HG02970 (cell line): ENCODE results near the gene NGF.

ENCODE experiments used
- ATAC-seq: cut with Tn5 transposase; IDR thresholded peaks from one replicate; pipeline ENCODE4 v1.9.1; 2021; ENCODE audit warnings: mild to moderate bottlenecking, moderate library complexity, moderate number of reproducible peaks; ENCODE audit not compliant: unreplicated experiment, low FRiP score

NGF gene

DNA sequence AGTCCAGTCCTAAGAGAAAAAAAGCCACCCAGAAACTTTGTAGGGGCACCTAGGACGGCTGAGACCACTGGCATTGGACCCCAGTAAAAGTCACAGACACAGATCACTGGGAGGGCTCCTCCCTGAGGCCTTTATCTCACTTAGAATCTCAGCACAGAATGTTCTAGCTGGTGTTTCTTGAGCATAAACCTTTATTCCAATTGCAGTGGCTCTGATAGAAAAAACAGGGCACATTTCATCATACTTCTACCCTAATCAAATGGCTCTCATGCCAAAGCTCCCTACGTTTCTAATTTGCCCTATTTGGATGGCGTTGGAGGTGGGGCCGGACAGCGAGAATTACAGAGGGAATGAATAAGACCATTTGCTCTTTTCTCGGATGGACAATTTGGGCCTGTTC lies 53.8 kb downstream of the NGF start:
- no peak for ATAC-seq

DNA sequence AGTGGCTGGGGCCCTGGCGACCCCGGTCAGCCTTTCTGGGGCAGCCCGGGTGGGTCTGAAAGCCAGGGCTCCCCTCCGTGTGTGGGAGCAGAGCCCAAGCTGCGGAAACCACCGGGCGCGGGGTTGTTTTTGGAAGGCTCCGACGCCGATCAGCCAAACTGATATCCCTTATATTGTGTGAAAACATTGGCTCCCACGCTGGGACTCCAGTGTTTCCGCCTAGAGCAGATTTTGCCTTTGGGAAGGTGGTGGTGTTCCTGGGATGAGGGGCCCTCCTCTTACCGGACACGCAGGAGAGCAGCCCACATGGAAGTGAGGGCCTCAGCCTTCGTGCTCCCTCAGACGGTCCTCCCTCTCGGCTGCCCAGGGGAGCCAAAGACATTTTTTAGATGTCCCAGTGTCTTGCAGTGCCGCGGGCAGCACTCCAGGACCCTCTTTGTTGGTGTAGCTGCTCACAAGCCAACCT lies 54.3 kb downstream of the NGF start:
- ATAC-seq = no peak

DNA sequence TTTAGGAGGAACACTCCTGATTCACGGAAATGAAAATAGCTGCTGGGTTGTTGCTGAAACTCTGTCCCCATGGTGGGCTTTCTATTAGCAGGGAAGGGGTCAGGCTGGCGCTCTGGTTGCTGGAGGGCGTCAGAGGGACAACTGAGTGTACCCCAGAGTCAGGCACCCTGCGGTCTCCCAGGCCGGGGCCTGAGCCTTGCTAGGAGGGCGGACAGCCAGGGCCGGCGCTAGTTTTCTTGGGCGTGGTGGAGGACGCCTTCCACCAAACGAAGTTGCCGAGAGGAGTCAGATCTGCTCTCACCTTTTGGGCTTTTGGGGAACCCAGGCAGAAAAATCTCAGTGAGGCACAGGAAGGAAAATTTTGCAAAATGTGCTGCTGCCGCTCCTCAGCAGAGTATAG lies 54.8 kb downstream of the NGF start:
- ATAC-seq = no peak

DNA sequence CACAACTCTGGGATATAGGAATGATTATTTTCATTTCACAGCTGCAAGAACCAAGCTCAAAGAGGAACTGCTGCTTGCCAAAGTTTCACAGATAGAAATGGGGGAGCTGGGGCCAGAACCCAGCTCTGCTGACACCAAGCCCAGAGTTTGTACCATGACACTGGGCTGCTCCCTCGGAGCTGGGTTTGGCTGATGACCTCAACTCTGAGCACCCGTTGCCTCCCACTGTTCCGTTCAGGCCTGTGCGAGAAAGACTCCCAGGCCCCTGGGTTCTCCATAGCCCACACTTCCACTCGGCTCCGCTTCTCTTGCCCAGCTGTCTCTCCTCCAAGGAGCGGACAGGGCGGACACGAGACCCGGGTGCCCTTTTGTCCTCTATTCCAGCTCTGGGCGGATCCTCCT lies 55.2 kb downstream of the NGF start:
- no peak for ATAC-seq

DNA sequence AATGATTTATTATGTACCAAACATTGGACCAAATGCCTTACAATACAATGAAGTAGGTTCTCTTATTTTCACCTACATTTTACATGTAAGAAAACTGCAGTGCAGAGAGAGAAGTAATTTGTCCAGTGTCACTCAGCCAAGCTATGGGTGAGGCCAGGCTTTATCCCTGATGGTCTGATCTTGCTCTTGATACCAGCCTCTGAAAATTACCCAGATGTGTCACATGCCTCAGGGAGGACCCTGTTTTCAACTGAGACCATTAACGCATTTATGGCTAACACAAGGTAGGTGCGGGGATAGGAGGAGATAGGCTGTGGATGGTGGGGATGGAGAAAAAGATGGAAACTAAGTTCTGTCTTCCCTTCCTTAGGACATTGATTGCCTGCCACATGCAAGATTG lies 56.9 kb downstream of the NGF start:
- no peak for ATAC-seq

DNA sequence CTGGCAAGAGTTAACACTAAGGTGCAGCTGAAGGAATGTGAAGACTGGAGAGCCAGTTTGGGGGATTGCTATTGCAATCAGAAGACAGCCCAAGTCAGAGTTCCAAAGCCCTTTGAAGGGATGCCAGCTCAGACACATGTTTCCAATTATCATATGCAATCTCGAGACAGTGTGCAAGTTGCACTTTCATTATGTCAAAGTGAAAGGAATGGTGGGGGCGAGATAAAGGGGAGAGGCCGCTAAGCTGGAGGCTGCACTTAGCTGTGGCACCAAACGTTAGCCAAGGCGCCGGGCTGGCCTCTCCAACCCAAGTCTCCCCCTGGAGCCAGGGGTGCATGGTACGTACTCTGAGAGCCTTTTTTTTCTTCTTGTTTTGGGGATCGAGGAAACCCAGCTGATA lies 58.0 kb downstream of the NGF start:
- no peak for ATAC-seq

DNA sequence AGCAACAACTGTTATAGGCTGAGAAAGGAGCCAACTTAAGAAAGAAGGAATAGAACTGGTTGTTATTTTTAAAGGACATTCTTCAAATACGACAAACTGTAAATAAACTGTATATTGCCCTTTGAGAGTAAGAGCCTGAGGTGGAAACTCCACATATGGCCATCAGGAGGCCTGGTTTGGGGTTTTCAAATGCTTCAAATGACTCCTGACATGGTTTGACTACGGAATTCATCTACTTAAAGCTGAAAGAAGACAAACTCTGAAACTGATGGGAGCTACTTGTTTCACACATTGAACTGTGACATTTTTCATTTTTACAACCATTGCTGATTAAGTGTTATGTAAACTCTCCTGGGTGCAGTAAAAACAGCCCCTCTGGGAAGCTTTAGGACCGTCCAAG lies 59.8 kb downstream of the NGF start:
- ATAC-seq = no peak

DNA sequence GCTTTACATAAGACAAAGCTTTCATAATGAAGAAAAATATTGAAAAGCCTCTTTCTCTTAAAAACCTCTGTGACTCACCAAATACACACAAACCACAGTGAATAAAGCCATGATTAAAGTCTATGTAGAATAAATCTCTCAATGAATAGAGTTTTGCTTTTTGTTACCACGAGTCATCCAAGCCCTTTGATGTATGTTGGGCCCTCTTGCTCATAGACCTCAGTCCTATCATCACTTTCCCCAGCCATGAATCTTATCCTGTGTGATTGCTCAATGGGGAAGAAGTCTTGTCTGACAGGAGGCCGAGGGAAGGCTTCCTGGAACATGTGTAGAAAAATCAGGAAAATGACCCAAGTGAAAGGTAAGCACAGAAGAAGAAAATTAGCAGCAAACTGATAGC lies 60.8 kb downstream of the NGF start:
- no peak for ATAC-seq

DNA sequence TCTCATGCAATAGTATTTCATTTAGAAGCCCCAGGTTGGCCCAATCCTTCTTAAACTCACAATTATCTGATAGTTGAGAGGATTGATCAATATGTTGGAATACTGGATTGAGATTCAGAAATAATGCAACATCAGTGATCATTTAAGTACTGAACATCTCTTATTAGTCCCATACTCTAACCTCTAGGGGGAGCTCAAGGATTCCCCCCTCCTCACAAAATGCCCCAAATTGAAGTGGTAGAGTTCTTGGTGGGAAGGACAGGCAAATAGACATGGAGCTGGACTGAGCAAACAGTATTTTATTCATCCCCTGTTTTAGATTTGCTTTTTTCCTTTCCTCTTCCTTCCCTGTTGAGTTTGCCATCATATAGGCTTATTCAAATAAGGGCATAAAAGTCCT lies 62.8 kb downstream of the NGF start:
- ATAC-seq = no peak

DNA sequence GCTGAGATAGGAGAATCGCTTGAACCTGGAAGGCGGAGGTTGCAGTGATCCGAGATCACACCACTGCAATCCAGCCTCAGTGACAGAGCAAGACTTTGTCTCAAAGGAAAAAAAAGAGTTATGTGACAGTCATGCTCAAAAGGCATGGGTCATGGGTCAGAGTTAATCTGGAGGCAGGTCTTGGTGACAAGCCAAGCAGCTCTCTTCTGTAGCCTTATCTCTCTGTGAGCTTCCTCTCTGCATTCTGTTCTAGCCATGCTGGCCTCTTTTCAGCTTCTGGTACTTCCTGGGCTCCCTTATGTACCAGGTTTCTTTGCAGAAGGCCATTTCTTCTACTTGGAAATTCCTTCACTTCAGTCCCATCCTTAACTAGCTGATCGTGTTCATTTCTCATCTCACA lies 63.6 kb downstream of the NGF start:
- ATAC-seq = no peak

DNA sequence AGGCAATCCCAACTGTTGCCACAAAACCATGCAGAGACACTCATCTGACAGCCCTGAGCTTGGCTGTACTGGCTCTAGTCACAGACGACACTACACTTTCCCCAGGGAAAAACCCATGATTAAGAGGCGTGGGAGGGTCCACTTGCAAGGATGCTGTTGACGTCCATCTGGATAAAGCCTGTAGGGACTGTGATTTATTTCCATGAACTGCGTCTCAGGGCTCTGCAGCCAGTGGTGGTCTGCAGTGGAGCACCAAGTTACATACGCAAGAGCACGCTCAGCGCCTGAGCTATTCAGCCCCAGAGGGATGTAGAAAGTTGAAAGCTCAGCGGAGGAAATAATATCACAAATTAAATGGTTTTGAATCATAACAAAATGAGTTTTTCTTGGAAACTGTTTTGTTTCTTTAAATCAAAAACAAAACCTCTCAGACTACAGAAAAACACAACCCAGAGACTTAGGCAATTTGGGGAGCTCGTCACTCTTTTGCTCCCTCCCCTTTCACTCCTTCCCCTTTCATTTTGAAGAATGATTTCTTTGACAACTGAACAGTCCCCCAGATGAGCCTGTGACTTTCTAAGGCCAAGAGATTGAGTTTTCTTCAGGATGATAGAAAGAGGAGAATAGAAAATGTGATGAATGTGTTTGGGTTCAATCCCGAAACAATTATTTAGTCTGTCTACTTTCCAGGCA lies 71.2 kb downstream of the NGF start:
- no peak for ATAC-seq

DNA sequence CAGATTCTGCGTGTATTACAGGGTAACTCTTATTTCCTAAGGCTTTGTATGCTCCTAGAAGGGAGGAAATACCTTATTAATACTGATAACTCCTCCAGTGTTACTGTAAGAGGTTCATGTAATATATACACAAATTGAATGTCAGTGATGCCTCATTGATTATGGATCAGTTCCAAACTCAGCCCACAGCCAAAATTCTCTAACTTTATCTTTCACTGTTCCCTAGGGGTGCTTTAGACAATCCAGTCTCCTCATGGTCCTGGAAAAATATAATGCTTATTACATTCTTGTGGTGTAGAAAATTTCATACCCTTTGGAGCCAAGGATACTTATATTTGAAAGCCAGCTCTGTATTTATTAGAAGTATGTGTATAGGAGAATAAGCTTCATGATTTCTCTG lies 73.0 kb downstream of the NGF start:
- ATAC-seq = no peak

DNA sequence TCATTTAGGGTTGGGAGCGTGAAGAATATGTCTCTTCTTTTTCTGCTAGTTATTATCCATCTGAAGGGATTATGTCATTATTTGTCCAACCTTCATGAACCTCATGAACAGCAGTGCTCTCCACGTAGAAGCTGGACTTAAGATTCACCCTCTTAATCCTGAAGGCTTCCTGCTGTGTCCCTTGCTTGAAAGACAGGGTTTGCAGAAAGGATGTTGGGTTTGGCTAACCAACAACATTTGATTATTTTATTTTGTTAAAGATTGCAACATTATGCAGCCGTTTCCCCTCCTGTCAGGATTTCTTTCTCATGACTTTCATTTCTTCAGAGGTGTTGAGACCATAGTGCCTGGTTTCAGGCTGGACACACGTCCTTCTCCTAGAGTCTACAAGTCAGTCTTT lies 75.2 kb downstream of the NGF start:
- no peak for ATAC-seq

DNA sequence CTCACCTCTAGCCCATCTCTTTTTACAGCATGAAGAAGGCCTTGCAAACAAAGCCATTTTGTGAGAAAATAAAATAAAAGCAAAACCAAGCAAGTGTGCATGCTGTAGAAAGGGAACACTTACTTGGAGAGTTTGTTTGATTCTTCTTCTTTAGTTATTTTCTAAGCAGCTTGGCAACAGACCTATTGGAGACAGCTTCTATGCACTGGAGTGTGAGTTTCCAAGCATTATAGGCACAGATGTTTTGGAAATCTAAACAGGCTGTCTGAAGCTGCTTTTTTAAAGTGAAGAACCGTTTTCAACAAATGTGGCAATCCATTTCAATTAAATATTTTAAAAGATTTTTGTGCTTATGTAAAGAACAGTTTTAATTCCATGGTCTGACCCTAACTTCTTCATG lies 76.6 kb downstream of the NGF start:
- no peak for ATAC-seq

DNA sequence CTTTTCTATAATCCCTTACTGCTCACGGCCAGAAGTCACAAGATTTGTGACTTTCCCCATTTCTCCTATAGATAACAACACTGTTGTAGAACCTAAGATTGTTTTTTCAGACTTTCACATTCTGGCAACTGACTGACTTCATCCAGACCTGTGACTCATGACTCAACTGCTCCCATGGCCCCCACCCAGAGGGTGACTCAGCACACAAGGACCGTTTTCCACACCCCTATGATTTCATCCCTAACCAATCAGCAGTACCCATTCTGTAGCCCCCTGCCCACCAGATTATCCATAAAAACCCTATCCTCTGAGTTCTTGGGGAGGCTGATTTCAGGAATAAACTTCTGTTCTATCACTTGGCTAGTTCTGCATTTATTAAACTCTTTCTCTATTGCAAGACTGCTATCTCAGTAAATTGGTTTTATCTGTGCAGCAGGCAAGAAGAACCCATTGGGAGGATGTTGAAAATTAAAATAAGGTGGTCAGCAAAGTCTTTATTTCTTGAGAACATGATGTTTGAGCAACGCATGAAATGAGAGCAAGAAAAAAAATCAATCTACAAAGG lies 79.7 kb downstream of the NGF start:
- ATAC-seq = no peak

DNA sequence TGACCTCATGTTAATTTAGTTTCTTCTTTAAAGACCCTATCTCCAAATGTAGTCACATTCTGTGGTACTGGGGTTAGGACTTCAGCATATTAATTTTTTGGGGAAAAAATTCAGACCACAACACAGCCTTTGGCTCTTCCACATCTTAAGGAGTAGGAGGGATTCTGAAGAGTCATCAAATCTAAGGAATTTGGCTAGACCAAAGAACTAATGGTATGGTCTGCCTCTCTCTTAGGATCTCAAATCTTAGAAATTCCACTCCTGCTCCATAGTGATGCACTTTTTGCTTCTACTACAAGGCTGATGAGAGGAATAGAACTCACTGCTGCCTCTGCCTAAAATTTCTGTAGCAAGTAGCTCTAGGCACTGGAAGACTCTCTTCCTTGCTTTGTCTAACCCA lies 80.5 kb downstream of the NGF start:
- no peak for ATAC-seq

DNA sequence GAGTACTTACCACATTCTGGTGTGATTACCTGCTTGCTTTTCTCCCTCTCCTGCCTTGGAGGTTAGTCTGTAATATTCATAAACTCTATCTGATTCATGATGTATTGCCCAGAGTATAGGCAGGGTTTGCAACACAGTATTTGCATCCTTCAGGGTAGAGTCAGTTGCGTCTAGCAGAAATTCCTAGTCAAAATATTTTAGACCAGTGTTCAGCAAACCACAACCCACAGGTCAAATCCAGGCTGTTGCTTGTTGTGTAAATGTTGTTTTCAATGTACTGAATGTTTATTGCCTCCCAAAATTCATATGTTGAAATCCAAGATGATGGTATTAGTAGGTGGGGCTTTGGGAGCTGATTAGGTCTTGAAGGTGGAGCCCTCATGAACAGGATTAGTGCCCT lies 82.9 kb downstream of the NGF start:
- ATAC-seq = no peak

DNA sequence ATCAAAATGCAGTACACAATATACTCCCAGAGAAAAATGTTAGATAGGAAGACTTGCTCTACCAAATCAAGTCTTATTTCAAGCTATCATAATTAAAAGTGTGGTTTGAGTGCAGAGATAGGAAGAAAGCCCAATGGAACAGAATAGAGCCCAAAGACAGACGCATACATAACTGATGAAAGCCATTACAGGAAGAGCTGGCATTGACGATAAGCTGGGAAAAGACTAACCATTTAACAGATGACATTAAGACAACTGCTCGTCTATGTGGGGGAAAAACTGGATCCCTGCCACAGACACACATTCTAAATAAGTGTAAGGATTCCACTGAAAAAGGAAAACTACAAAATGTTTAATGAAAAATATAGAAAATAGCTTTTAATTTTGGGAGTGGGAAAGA lies 85.5 kb downstream of the NGF start:
- ATAC-seq = no peak

DNA sequence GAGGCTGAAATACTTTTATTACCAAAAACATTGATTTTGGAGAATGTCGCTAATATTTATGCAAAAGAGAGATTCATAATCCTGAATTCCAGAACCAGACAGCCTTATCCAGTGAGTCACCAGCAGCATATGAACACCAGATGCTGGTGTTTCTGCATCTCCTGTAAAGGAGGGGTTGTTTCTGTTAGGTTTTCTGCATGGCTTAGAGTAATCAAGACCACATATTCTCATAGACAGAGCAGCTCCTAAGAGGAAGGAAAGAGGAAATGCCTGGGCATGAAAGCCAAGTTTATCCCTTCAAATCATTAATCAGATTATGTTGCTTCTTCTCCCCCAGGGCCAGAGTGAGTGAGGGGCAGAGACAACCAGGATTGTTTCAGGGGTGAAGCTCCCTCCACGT lies 86.2 kb downstream of the NGF start:
- no peak for ATAC-seq

DNA sequence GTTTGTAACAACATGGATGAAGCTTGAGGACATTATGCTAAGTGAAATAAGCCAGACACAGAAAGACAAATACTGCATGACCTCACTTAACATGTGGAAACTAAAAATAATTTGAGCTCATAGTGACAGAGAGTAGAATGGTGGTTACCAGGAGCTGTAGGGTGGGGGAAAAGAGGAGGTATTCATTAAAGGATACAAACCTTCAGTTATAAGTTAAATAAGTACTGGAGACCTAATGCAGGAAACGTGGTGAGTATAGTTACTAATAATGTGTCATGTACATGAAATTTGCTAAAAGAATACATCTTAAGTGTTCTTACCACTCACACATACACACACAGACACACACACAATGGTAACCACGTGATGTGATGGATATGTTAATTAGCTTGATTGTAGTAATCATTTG lies 86.7 kb downstream of the NGF start:
- ATAC-seq = no peak

DNA sequence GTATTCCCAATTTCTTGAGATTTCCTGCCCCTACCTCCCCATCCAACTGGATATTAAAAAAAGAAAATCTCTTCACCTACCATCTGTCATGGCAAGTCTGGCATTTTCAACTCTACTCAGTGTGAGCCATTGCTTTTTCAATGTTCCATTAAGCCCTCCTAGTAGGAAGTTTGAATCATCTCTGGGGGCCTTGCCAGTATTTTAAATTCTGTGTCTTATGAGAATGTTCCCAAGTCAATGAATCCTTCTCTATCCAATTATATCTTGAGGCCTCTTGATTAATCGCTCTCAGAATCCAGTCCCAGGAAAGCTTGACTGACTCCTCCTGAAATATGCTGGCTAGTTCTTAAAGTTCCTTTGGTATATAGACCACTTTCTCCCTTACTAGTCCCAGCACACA lies 91.5 kb downstream of the NGF start:
- no peak for ATAC-seq

DNA sequence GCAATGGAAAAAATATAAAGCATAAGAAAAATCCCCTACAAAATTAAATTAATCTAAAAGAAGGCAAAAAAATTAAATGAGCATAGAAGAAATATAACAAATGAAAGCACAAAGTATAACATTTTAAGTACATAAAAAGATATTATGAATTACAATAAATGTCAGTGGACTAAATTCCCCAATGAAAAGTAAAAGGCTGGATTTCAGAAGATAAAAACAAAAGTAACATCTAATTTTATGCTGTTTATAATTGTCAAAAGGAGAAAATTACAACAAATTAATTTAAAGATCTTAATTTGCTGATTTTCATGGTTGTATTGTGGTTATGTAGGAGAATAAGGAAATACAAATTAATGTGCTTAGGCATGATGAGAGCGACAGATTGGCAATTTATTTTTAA lies 92.8 kb downstream of the NGF start:
- no peak for ATAC-seq

DNA sequence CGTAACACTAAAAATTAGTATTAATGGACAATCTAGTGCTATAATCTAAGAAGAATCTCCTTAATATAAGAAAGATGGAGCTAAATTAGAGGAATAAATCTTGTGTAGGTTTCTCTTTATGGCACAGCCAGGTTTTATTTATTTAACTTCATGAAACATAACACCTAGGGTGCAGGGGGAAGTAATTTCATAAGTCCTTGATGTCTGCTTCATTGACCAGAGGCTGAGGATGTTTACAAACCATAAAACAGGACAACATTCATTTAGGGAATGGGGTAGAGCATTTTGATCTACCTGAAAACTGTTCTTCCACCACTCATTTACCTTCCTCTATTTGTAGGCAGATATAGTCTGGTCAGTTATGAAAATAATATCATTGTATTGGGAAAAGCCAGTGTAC lies 95.5 kb downstream of the NGF start:
- ATAC-seq = no peak
